Left lung (tissue), 14 donors: ENCODE results near the gene DMWD. TPM values are rescaled to one million over a fixed set of nuclear protein-coding genes. Genes with fewer than 3 reads are reported as not detected.

Experiments
- ATAC-seq: fragments of 200-7000 bp; cut with Tn5 transposase; one replicate; pipeline ENCODE4 v1.9.1; 2020; ENCODE audit warnings: moderate library complexity
- DNase-seq, 4 donors: peaks; one replicate each; pipeline ENCODE4 v3.0.0-alpha.2; 2013 to 2020
- H3K27ac ChIP-seq, 2 donors: fragments of 200-600 bp; sonication (generic) in 1 of 2; one replicate each; pipeline versions ENCODE4 v1.5.0 to v1.8.0; 2020 to 2021
- H3K27me3 ChIP-seq, 2 donors: fragments of 200-600 bp; sonication (generic) in 1 of 2; one replicate each; pipeline versions ENCODE4 v1.5.0 to v1.8.0; 2020 to 2021
- H3K36me3 ChIP-seq, 2 donors: fragments of 200-600 bp; sonication (generic) in 1 of 2; one replicate each; pipeline versions ENCODE4 v1.5.0 to v1.8.0; 2020 to 2021
- H3K4me1 ChIP-seq, 2 donors: fragments of 200-600 bp; one replicate each; pipeline ENCODE4 v1.8.0; 2021
- H3K4me3 ChIP-seq, 2 donors: fragments of 200-600 bp; sonication (generic) in 1 of 2; one replicate each; pipeline versions ENCODE4 v1.5.0 to v1.8.0; 2020 to 2021; ENCODE audit warnings: mild to moderate bottlenecking in 1 of 2
- H3K9me3 ChIP-seq, 2 donors: fragments of 200-600 bp; sonication (generic) in 1 of 2; one replicate each; pipeline versions ENCODE4 v1.5.0 to v1.8.0; 2020 to 2021
- CTCF ChIP-seq, 2 donors: fragments of 200-600 bp; sonication (generic) in 1 of 2; IDR thresholded peaks; one replicate each; pipeline versions ENCODE4 v1.5.0 to v1.8.0; 2021; ENCODE audit warnings: antibody characterized with exemption in 2 of 2
- intact Hi-C, 2 donors: fragments of 100-400 bp; cut with DNase I; formaldehyde crosslinking; loops; one replicate each; pipeline versions ENCODE4 v1.11.2 to v1.14.2; 2022
- long read RNA-seq, 12 donors: library from polyadenylated mRNA in 2 of 12; unstranded in 2 of 12; transcript quantifications; one replicate each; pipeline ENCODE4 v2.0.0 and lab custom pipeline, GENCODE V29; 2019 to 2026
- polyA plus RNA-seq, 6 donors: library from polyadenylated mRNA; unstranded; fragments of 120-200 nt; gene quantifications; one replicate each; pipeline ENCODE4 v1.2.1, GENCODE V29; 2013; ENCODE audit not compliant: insufficient read length in 6 of 6
- total RNA-seq, 2 donors: library from RNA; stranded (reverse); fragmentation: NEBNext Ultra II Directional; extraction: Animal tissue kit (Norgen Biotek cat#: 25700); gene quantifications; one replicate each; pipeline ENCODE4 v1.2.1, GENCODE V29; 2021
- donor health status: DM: no; HTN: yes; CAD: no.
- donor health status: DM: no; HTN: no; CAD: no.

The DMWD gene
- total RNA-seq (10 to 100 TPM; 49.0 to 49.3 TPM), polyA plus RNA-seq (10 to 100 TPM; 29.6 to 51.4 (median 33.2) TPM)
- long read RNA-seq, donor 1, transcript DMWD-202 (4 exons, 3,292 nt): minor isoform, 6 of 31 reads
- long read RNA-seq, donor 1, transcript DMWD-201 (5 exons, 3,305 nt): major isoform, 10 of 31 reads
- long read RNA-seq, donor 1, transcript DMWD-205 (2 exons, 643 nt): minor isoform, 5 of 31 reads
- long read RNA-seq, donor 1, partial matches to known transcripts: 5 of 31 reads
- long read RNA-seq, donor 1, other reads (novel, unspliced or antisense): 0 of 31 reads
- long read RNA-seq, donor 2, transcript DMWD-201 (5 exons, 3,305 nt): minor isoform, 7 of 32 reads
- long read RNA-seq, donor 2, transcript DMWD-202 (4 exons, 3,292 nt): major isoform, 9 of 32 reads
- long read RNA-seq, donor 2, transcript DMWD-207 (1 exons, 782 nt): minor isoform, 7 of 32 reads
- long read RNA-seq, donor 2, partial matches to known transcripts: 5 of 32 reads
- long read RNA-seq, donor 2, other reads (novel, unspliced or antisense): 0 of 32 reads
- long read RNA-seq, donor 3, transcript DMWD-201 (5 exons, 3,305 nt): major isoform, 5 of 12 reads
- long read RNA-seq, donor 3, partial matches to known transcripts: 0 of 12 reads
- long read RNA-seq, donor 3, other reads (novel, unspliced or antisense): 0 of 12 reads
- long read RNA-seq, donor 4, partial matches to known transcripts: 1 of 3 reads
- long read RNA-seq, donor 4, other reads (novel, unspliced or antisense): 1 of 3 reads
- long read RNA-seq, donor 5, transcript DMWD-205 (2 exons, 643 nt): minor isoform, 5 of 35 reads
- long read RNA-seq, donor 5, transcript DMWD-202 (4 exons, 3,292 nt): major isoform, 10 of 35 reads
- long read RNA-seq, donor 5, transcript DMWD-207 (1 exons, 782 nt): minor isoform, 5 of 35 reads
- long read RNA-seq, donor 5, transcript DMWD-201 (5 exons, 3,305 nt): minor isoform, 8 of 35 reads
- long read RNA-seq, donor 5, partial matches to known transcripts: 5 of 35 reads
- long read RNA-seq, donor 5, other reads (novel, unspliced or antisense): 0 of 35 reads
- long read RNA-seq, donor 6, partial matches to known transcripts: 5 of 16 reads
- long read RNA-seq, donor 6, other reads (novel, unspliced or antisense): 0 of 16 reads
- long read RNA-seq, donor 7, transcript DMWD-202 (4 exons, 3,292 nt): major isoform, 6 of 16 reads
- long read RNA-seq, donor 7, partial matches to known transcripts: 0 of 16 reads
- long read RNA-seq, donor 7, other reads (novel, unspliced or antisense): 0 of 16 reads
- long read RNA-seq, donor 8, transcript DMWD-201 (5 exons, 3,305 nt): major isoform, 17 of 35 reads
- long read RNA-seq, donor 8, transcript DMWD-202 (4 exons, 3,292 nt): minor isoform, 10 of 35 reads
- long read RNA-seq, donor 8, partial matches to known transcripts: 5 of 35 reads
- long read RNA-seq, donor 8, other reads (novel, unspliced or antisense): 0 of 35 reads
- long read RNA-seq, donor 9, partial matches to known transcripts: 0 of 1 reads
- long read RNA-seq, donor 9, other reads (novel, unspliced or antisense): 0 of 1 reads
- long read RNA-seq, donor 10, partial matches to known transcripts: 0 of 2 reads
- long read RNA-seq, donor 10, other reads (novel, unspliced or antisense): 2 of 2 reads
- long read RNA-seq, donor 11: 0 reads
- long read RNA-seq, donor 12, transcript DMWD-207 (1 exons, 782 nt): minor isoform, 6 of 22 reads
- long read RNA-seq, donor 12, transcript DMWD-202 (4 exons, 3,292 nt): minor isoform, 5 of 22 reads
- long read RNA-seq, donor 12, transcript DMWD-201 (5 exons, 3,305 nt): major isoform, 9 of 22 reads
- long read RNA-seq, donor 12, partial matches to known transcripts: 0 of 22 reads
- long read RNA-seq, donor 12, other reads (novel, unspliced or antisense): 0 of 22 reads

GRCh38 chr19:45792470-45793177 is at the start of gene DMWD:
Gene DMWD (minus strand): TSS chr19:45792845. CDS start chr19:45792756, 89 bp downstream.
- Histone ChIP-seq H3K4me3 (peak within 1 kb of the TSS; percentile 51 to 59), H3K4me1 (peaks cover 12 to 27% of the 10 kb centered on the region in 2 donors), H3K27me3 (peaks cover 0 to 89% of the 10 kb centered on the region in 2 donors), H3K27ac (peak within 1 kb of the TSS in 1 of 2 donors; percentile 80), H3K9me3 (no peaks in the 10 kb centered on the region), H3K36me3 (peaks cover 0 to 31% of the 10 kb centered on the region in 2 donors)
- intact Hi-C loops: no loop called here
- no peak for TF ChIP-seq CTCF (IDR thresholded peaks at IDR 0.05)
- peak; percentile 99 for ATAC-seq
- DNase-seq: peak; percentile 98 to 99 (median 99)

GRCh38 chr19:45842198-45842597 is 49.6 kb upstream of the DMWD start:
- Histone ChIP-seq H3K9me3 (no peaks in the 10 kb centered on the region), H3K27me3 (no peaks in the 10 kb centered on the region), H3K4me3 (no peak overlapping the region), H3K4me1 (no peaks in the 10 kb centered on the region), H3K27ac (no peak overlapping the region), H3K36me3 (peaks cover 0 to 100% of the 10 kb centered on the region in 2 donors)
- ATAC-seq: no peak
- intact Hi-C loops: no loop called here
- DNase-seq: no peak
- no peak for TF ChIP-seq CTCF (IDR thresholded peaks at IDR 0.05)

DNA sequence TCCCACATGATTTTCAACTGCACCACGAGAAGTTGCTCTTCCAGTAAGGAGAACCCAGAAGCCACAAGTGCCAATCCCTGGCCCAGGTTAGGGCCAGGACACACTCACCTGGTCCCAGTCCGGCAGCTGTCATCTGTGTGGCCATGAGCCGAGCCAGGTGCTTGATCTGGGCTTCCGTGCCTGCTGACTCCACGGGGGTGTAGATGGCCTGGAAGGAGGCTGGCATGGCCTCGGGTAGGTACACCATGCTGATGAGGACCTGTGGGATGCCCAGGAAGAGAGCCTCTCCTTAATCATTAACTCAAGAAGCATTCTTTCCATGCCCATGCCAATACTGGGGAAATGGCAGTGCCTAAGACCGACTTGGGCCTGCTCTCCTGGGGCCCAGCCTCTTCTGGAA is 42.3 kb upstream of the DMWD start:
- intact Hi-C loops: no loop called here
- H3K27me3 ChIP-seq: no peaks in the 10 kb centered on the region
- no peak for TF ChIP-seq CTCF (IDR thresholded peaks at IDR 0.05)
- no peak overlapping the region for H3K4me3 ChIP-seq
- H3K4me1 ChIP-seq: no peaks in the 10 kb centered on the region
- H3K36me3 ChIP-seq: peaks cover 3 to 100% of the 10 kb centered on the region in 2 donors
- no peak overlapping the region for H3K27ac ChIP-seq
- DNase-seq (peak in 1 of 4 donors; percentile 72), ATAC-seq (peak; percentile 93)
- no peaks in the 10 kb centered on the region for H3K9me3 ChIP-seq

DNA sequence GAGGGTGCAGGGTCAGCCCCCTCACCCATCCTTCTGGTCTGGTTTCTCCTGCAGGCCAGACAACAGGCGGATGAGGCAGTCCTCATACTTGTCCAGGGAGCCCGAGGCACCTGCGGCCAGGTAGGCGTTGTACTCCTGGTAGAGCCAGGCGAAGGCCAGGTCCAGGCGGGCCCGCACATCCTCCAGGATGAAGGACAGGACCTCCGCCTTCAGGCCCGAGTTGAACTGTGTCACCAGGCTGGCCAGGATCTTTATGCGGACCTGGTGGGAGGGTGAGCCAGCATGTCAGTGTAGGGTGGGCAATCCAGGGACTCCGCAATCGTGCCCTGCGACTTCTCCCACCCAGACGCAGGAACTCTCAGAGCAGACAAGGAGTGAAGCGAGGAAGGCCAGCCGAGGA is 36.3 kb upstream of the DMWD start:
- Histone ChIP-seq H3K4me3 (no peak overlapping the region), H3K27me3 (no peaks in the 10 kb centered on the region), H3K9me3 (no peaks in the 10 kb centered on the region), H3K36me3 (peaks cover 0 to 100% of the 10 kb centered on the region in 2 donors), H3K4me1 (no peaks in the 10 kb centered on the region), H3K27ac (no peak overlapping the region)
- DNase-seq: no peak
- no peak for TF ChIP-seq CTCF (IDR thresholded peaks at IDR 0.05)
- no peak for ATAC-seq
- intact Hi-C loops: no loop called here
